Ishikawa (cell line): ENCODE measurements around the gene TRHDE.

Experiments
- CEBPB ChIP-seq: IDR thresholded peaks from 2 replicates; pipeline ENCODE4 v1.6.1; 2012
- CREB1 ChIP-seq: IDR thresholded peaks from 2 replicates; pipeline ENCODE4 v1.6.1; 2012; ENCODE audit warnings: low read depth
- FOXM1 ChIP-seq: IDR thresholded peaks from 2 replicates; pipeline ENCODE4 v1.6.1; 2012; ENCODE audit warnings: low read depth, borderline replicate concordance
- MAX ChIP-seq: IDR thresholded peaks from 2 replicates; pipeline ENCODE4 v1.6.1; 2012
- NFIC ChIP-seq: IDR thresholded peaks from 2 replicates; pipeline ENCODE4 v1.6.1; 2012
- TAF1 ChIP-seq: IDR thresholded peaks from 2 replicates; pipeline ENCODE4 v1.6.1; 2012; ENCODE audit warnings: low read depth, mild to moderate bottlenecking
- TCF12 ChIP-seq: IDR thresholded peaks from 2 replicates; pipeline ENCODE4 v1.6.1; 2012; ENCODE audit warnings: low read depth

GRCh38 chr12:72612171-72612570, 340.0 kb downstream of the TRHDE start:
- TF ChIP-seq CREB1 (no peak), MAX (no peak), TAF1 (no peak), NFIC (no peak), TCF12 (no peak), FOXM1 (no peak), CEBPB (no peak)
